ENCODE results near the gene FYB1.

Gene FYB1

GRCh38 chr5:39203951-39204350 is 15.4 kb downstream of the FYB1 start:
- DNase-seq (ENCODE audit: low read depth in 2 of 2), result no peak

- no peak for DNase-seq (ENCODE audit: low read depth in 2 of 2)
Observed at GRCh38 chr5:39203275-39203922, 16.0 kb downstream of the FYB1 start.

- DNase-seq (ENCODE audit: low read depth in 2 of 2), result no peak
Observed at GRCh38 chr5:39202597-39203274, 16.6 kb downstream of the FYB1 start.

GRCh38 chr5:39201781-39202596 is 17.4 kb downstream of the FYB1 start:
- DNase-seq (ENCODE audit: low read depth in 2 of 2), result no peak

GRCh38 chr5:39201160-39201780 is 18.1 kb downstream of the FYB1 start:
- DNase-seq (ENCODE audit: low read depth in 2 of 2), result no peak

GRCh38 chr5:39200081-39200480 is 19.3 kb downstream of the FYB1 start:
- no peak for DNase-seq (ENCODE audit: low read depth in 2 of 2)

- no peak for DNase-seq (ENCODE audit: low read depth in 2 of 2)
Observed at GRCh38 chr5:39199335-39199734, 20.0 kb downstream of the FYB1 start.

- DNase-seq (ENCODE audit: low read depth in 2 of 2), result no peak
Observed at GRCh38 chr5:39198127-39198526, 21.2 kb downstream of the FYB1 start.

- no peak for DNase-seq (ENCODE audit: low read depth in 2 of 2)
Observed at GRCh38 chr5:39197556-39197955, 21.8 kb downstream of the FYB1 start.

- no peak for DNase-seq (ENCODE audit: low read depth in 2 of 2)
Observed at GRCh38 chr5:39195198-39195826, 24.1 kb downstream of the FYB1 start.

GRCh38 chr5:39194466-39195136 is 24.8 kb downstream of the FYB1 start:
- no peak for DNase-seq (ENCODE audit: low read depth in 2 of 2)

GRCh38 chr5:39193553-39194465 is 25.6 kb downstream of the FYB1 start:
- DNase-seq (ENCODE audit: low read depth in 2 of 2), result no peak

GRCh38 chr5:39192450-39193160 is 26.8 kb downstream of the FYB1 start:
- no peak for DNase-seq (ENCODE audit: low read depth in 2 of 2)

- no peak for DNase-seq (ENCODE audit: low read depth in 2 of 2)
Observed at GRCh38 chr5:39191216-39191615, 28.1 kb downstream of the FYB1 start.

GRCh38 chr5:39190311-39191102 is 28.9 kb downstream of the FYB1 start:
- no peak for DNase-seq (ENCODE audit: low read depth in 2 of 2)

GRCh38 chr5:39189292-39189955 is 29.9 kb downstream of the FYB1 start:
- no peak for DNase-seq (ENCODE audit: low read depth in 2 of 2)

GRCh38 chr5:39187831-39188731 is 31.3 kb downstream of the FYB1 start:
- DNase-seq (ENCODE audit: low read depth in 2 of 2), result no peak
